Endodermal cell (in vitro differentiated cells): Measurements from ENCODE around the gene PEX13. TPM values are rescaled to one million over a fixed set of nuclear protein-coding genes. Genes with fewer than 3 reads are reported as not detected.
A peak's percentile ranks its signal among the peaks of the same experiment; 100 is the strongest.

Experiments used
- DNase-seq: peaks from one replicate; pipeline ENCODE4 v3.0.0-alpha.2; 2017
- H3K27ac ChIP-seq: 2 replicates; pipeline ENCODE4 v1.5.1; 2013; ENCODE audit warnings: mild to moderate bottlenecking, low read depth, low read length, moderate library complexity
- H3K27me3 ChIP-seq: 2 replicates; pipeline ENCODE4 v1.6.1; 2013; ENCODE audit warnings: mild to moderate bottlenecking, low read length, moderate library complexity; ENCODE audit not compliant: insufficient read depth, control insufficient read depth, poor library complexity, severe bottlenecking
- H3K36me3 ChIP-seq: 2 replicates; pipeline ENCODE4 v1.7.0; 2013; ENCODE audit warnings: mild to moderate bottlenecking, low read length, moderate library complexity; ENCODE audit not compliant: control insufficient read depth, insufficient read depth
- H3K4me1 ChIP-seq: one replicate; pipeline ENCODE4 v1.7.0; 2013; ENCODE audit warnings: low read length; ENCODE audit not compliant: control insufficient read depth, insufficient read depth
- H3K4me3 ChIP-seq: 2 replicates; pipeline ENCODE4 v1.5.1; 2013; ENCODE audit warnings: mild to moderate bottlenecking, low read length, moderate library complexity
- H3K9ac ChIP-seq: 2 replicates; pipeline ENCODE4 v1.6.1; 2013; ENCODE audit warnings: mild to moderate bottlenecking, low read length, moderate library complexity; ENCODE audit not compliant: poor library complexity, severe bottlenecking; ENCODE audit errors: extremely low read depth
- H3K9me3 ChIP-seq: 2 replicates; pipeline ENCODE4 v1.6.1; 2013; ENCODE audit warnings: mild to moderate bottlenecking, low read length, moderate library complexity; ENCODE audit not compliant: control insufficient read depth
- H3K27ac Mint-ChIP-seq: 2 replicates; pipeline ENCODE4 v1.8.0; 2020; ENCODE audit warnings: mixed read lengths
- H3K27me3 Mint-ChIP-seq: 2 replicates; pipeline ENCODE4 v1.8.0; 2021; ENCODE audit warnings: mild to moderate bottlenecking, mixed read lengths; ENCODE audit not compliant: insufficient read depth
- H3K36me3 Mint-ChIP-seq: 2 replicates; pipeline ENCODE4 v1.8.0; 2020; ENCODE audit warnings: low read depth, mixed read lengths
- H3K4me1 Mint-ChIP-seq: 2 replicates; pipeline ENCODE4 v1.8.0; 2020; ENCODE audit warnings: mixed read lengths
- H3K4me3 Mint-ChIP-seq: 2 replicates; pipeline ENCODE4 v1.8.0; 2020; ENCODE audit warnings: mild to moderate bottlenecking, moderate library complexity, mixed read lengths
- H3K9me3 Mint-ChIP-seq: 2 replicates; pipeline ENCODE4 v1.8.0; 2020; ENCODE audit warnings: mild to moderate bottlenecking, mixed read lengths
- WGBS, 2 experiments: methylation state at CpG; one replicate each; pipeline versions ENCODE4 v1.1.5 to v1.1.7; 2013; ENCODE audit warnings: missing lambda C conversion rate in 2 of 2, mixed read lengths in 1 of 2; ENCODE audit not compliant: insufficient coverage in 1 of 2, insufficient read length in 1 of 2; 5-methylcytosine and 5-hydroxymethylcytosine counted together
- total RNA-seq, 2 donors: library from RNA; stranded (reverse); fragmentation: NEBNext Ultra II Directional in 1 of 2; extraction: Animal tissue kit (Norgen Biotek cat#: 25700) in 1 of 2; gene quantifications; 2 replicates in 1 of 2; 3 replicates in 1 of 2; pipeline ENCODE4 v1.2.1, GENCODE V29; 2021
- TF ChIP-seq, protein P1 (sequence below): fragments of 200-600 bp; sonication (generic); conservative IDR thresholded peaks from 2 replicates; pipeline ENCODE4 v1.5.0; 2021; ENCODE audit warnings: antibody characterized with exemption, mild to moderate bottlenecking

Gene PEX13
- total RNA-seq, 2 donors from 2014 or later: 24.3 to 25.9 TPM

DNA sequence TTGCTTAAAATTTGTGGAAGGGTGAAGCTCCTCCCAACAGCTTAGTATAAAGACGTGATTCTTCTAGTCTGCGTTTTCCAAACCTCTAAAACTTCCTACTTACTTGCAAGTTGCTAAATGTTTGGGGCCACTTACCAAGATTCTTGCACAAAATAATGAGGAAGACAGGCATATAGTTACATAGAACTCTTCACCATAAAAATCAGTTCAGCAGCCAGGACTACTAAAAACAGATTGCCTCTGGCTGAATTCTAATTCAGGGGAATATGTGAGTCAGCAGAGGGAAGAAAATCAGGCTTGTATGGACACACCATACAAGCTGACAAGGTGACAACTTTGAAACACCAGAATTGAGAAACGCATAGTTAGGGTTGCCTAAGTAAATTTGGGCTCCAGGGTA is 2.8 kb upstream of the PEX13 start:
- Mint-ChIP-seq H3K27ac (no peak overlapping the region), H3K4me3 (no peak overlapping the region), H3K9me3 (no peaks in the 10 kb centered on the region), H3K27me3 (no peaks in the 10 kb centered on the region), H3K4me1 (peaks cover 3% of the 10 kb centered on the region), H3K36me3 (peaks cover 1% of the 10 kb centered on the region)
- TF ChIP-seq, protein P1, sequence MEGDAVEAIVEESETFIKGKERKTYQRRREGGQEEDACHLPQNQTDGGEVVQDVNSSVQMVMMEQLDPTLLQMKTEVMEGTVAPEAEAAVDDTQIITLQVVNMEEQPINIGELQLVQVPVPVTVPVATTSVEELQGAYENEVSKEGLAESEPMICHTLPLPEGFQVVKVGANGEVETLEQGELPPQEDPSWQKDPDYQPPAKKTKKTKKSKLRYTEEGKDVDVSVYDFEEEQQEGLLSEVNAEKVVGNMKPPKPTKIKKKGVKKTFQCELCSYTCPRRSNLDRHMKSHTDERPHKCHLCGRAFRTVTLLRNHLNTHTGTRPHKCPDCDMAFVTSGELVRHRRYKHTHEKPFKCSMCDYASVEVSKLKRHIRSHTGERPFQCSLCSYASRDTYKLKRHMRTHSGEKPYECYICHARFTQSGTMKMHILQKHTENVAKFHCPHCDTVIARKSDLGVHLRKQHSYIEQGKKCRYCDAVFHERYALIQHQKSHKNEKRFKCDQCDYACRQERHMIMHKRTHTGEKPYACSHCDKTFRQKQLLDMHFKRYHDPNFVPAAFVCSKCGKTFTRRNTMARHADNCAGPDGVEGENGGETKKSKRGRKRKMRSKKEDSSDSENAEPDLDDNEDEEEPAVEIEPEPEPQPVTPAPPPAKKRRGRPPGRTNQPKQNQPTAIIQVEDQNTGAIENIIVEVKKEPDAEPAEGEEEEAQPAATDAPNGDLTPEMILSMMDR: no peak
- Histone ChIP-seq H3K27ac (no peak overlapping the region), H3K36me3 (no peaks in the 10 kb centered on the region), H3K4me3 (no peak overlapping the region), H3K9me3 (no peaks in the 10 kb centered on the region), H3K27me3 (no peaks in the 10 kb centered on the region), H3K4me1 (no peaks in the 10 kb centered on the region), H3K9ac (no peak overlapping the region)
- no peak for DNase-seq
- 90 to 92% methylated on average over 2 to 3 of the region's 3 CpGs for WGBS, 2 experiments

DNA sequence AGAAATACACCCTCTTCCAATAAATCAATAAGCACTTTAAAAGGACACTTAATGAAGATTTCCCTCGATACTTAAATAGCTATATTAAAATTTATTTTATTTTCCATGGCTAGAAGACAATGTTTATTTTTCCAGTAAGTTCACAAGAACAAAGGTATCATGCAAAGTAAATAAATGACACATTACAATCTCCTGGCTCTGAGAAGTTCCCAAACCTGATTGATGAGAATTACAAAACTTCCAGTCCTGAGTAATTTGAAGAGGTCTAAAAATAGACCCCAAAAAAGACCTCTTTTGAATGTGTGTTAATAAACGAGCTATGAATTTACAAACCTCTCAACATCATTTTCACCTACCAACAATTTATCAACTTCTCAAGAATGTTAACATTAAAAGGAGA is 1.5 kb upstream of the PEX13 start:
- WGBS, 2 experiments: 80 to 90% methylated on average over 1 to 2 of the region's 2 CpGs
- no peaks in the 10 kb centered on the region for H3K27me3 ChIP-seq
- Mint-ChIP-seq H3K27ac (no peak overlapping the region), H3K27me3 (no peaks in the 10 kb centered on the region), H3K36me3 (peaks cover 7% of the 10 kb centered on the region), H3K4me3 (peak overlapping the region; percentile 88), H3K4me1 (peaks cover 3% of the 10 kb centered on the region), H3K9me3 (peaks cover 2% of the 10 kb centered on the region)
- TF ChIP-seq, protein P1: no peak
- peaks cover 2% of the 10 kb centered on the region for H3K36me3 ChIP-seq
- peak overlapping the region; percentile 2 for H3K9ac ChIP-seq
- H3K4me1 ChIP-seq: no peaks in the 10 kb centered on the region
- DNase-seq: no peak
- H3K27ac ChIP-seq: no peak overlapping the region
- peak overlapping the region; percentile 95 for H3K4me3 ChIP-seq
- no peaks in the 10 kb centered on the region for H3K9me3 ChIP-seq

DNA sequence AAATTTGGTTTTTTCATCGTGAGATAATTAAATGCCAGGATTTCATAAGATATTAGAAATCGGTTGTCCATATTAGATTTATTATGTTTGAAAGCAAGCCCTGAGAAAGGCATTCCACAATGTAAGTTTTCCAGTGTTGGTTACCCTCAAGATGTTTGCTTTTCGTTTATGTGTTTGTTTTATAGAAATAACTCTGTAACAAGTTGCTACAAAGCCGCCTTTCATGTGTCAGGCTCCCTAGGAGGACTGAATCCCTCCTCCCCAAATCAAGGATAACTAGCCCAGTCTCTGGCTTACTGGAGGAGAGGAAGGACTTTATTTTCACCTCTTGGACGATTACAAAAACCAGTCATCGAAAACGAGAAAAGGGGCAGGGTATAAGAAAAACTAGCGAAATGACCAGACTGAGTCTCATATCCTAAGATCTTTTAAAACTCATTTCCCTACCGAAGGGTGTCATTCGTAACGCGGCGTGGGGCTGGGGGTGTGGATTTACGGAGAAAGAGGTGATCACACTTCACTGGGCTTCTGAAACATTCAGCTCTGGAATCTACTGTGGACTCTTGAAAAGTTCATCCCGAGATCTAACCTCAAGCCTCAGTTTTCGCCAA is 1.0 kb upstream of the PEX13 start:
- TF ChIP-seq, protein P1: no peak
- WGBS, 2 experiments: 6 to 7% methylated on average over 13 to 16 of the region's 16 CpGs
- H3K27ac ChIP-seq: no peak overlapping the region
- Mint-ChIP-seq H3K4me3 (peak overlapping the region; percentile 88), H3K9me3 (peaks cover 2% of the 10 kb centered on the region), H3K4me1 (peaks cover 3% of the 10 kb centered on the region), H3K27ac (peak overlapping the region; percentile 98), H3K36me3 (peaks cover 12% of the 10 kb centered on the region), H3K27me3 (no peaks in the 10 kb centered on the region)
- H3K36me3 ChIP-seq: peaks cover 6% of the 10 kb centered on the region
- DNase-seq: no peak
- H3K4me3 ChIP-seq: peak overlapping the region; percentile 95
- no peaks in the 10 kb centered on the region for H3K27me3 ChIP-seq
- H3K4me1 ChIP-seq: no peaks in the 10 kb centered on the region
- no peaks in the 10 kb centered on the region for H3K9me3 ChIP-seq
- peak overlapping the region; percentile 82 for H3K9ac ChIP-seq
